ENCODE results near the gene PSD2. TPM values are rescaled to one million over a fixed set of nuclear protein-coding genes. Genes with fewer than 3 reads are reported as not detected.
A peak's percentile ranks its signal among the peaks of the same experiment; 100 is the strongest.

Gene PSD2
- total RNA-seq, 1 experiment from 2014 or later: not detected

GRCh38 chr5:139747583-139748504 is 47.8 kb upstream of the PSD2 start:
- Histone ChIP-seq H3K27ac (ENCODE audit: low read length) (no peak overlapping the region), H3K4me3 (ENCODE audit: low read length) (peak overlapping the region; percentile 65), H4K20me1 (ENCODE audit: low read length) (no peaks in the 10 kb centered on the region), H3K36me3 (ENCODE audit: low read depth, low read length) (no peaks in the 10 kb centered on the region), H3F3A (ENCODE audit: low read length, unreplicated experiment) (no peaks in the 10 kb centered on the region), H3K4me1 (ENCODE audit: insufficient read depth, low read length) (peaks cover 27% of the 10 kb centered on the region), H3K9me2 (replicated peaks; ENCODE audit: low read length) (no peaks in the 10 kb centered on the region), H3K27me3 (ENCODE audit: low read length) (peaks cover 34% of the 10 kb centered on the region), H2AFZ (ENCODE audit: low read length) (peak overlapping the region; percentile 85), H3K79me2 (ENCODE audit: low read length) (no peaks in the 10 kb centered on the region), H3K9ac (ENCODE audit: low read length) (no peak overlapping the region), H3K4me2 (ENCODE audit: low read length) (peak overlapping the region; percentile 81), H3K9me3 (ENCODE audit: low read length) (no peaks in the 10 kb centered on the region)
- TF ChIP-seq CTCF (conservative IDR thresholded peaks at IDR 0.05; ENCODE audit: low read depth, low read length) (no peak), EZH2 (IDR thresholded peaks at IDR 0.05; ENCODE audit: low read length, unreplicated experiment) (peak; percentile 93), EZH2phosphoT487 (IDR thresholded peaks at IDR 0.05; ENCODE audit: borderline replicate concordance, low read length) (peak; percentile 61; the same call in 1 of the 2 replicates)
- ChIA-PET POLR2A (ENCODE audit: unreplicated experiment) (no interaction called here), CTCF (no interaction called here)
- intact Hi-C loops (cut with micrococcal nuclease): no loop called here
- BruUV-seq (replicated peaks): no TSS peak
- no peak for ATAC-seq
- DNase-seq: no peak

GRCh38 chr5:139748505-139748826 is 47.1 kb upstream of the PSD2 start:
- Histone ChIP-seq H3K27me3 (ENCODE audit: low read length) (peaks cover 34% of the 10 kb centered on the region), H3K9ac (ENCODE audit: low read length) (no peak overlapping the region), H4K20me1 (ENCODE audit: low read length) (no peaks in the 10 kb centered on the region), H3K4me3 (ENCODE audit: low read length) (no peak overlapping the region), H2AFZ (ENCODE audit: low read length) (no peak overlapping the region), H3K4me2 (ENCODE audit: low read length) (no peak overlapping the region), H3K36me3 (ENCODE audit: low read depth, low read length) (no peaks in the 10 kb centered on the region), H3F3A (ENCODE audit: low read length, unreplicated experiment) (no peaks in the 10 kb centered on the region), H3K9me2 (replicated peaks; ENCODE audit: low read length) (no peaks in the 10 kb centered on the region), H3K79me2 (ENCODE audit: low read length) (no peaks in the 10 kb centered on the region), H3K9me3 (ENCODE audit: low read length) (no peaks in the 10 kb centered on the region), H3K27ac (ENCODE audit: low read length) (no peak overlapping the region), H3K4me1 (ENCODE audit: insufficient read depth, low read length) (peaks cover 27% of the 10 kb centered on the region)
- CTCF ChIA-PET: no interaction called here
- POLR2A ChIA-PET (ENCODE audit: unreplicated experiment): no interaction called here
- BruUV-seq (replicated peaks): no TSS peak
- intact Hi-C loops (cut with micrococcal nuclease): no loop called here
- DNase-seq: no peak
- ATAC-seq: no peak
- TF ChIP-seq EZH2phosphoT487 (IDR thresholded peaks at IDR 0.05; ENCODE audit: borderline replicate concordance, low read length) (no peak), EZH2 (IDR thresholded peaks at IDR 0.05; ENCODE audit: low read length, unreplicated experiment) (no peak), CTCF (conservative IDR thresholded peaks at IDR 0.05; ENCODE audit: low read depth, low read length) (no peak)

GRCh38 chr5:139749242-139749641 is 46.4 kb upstream of the PSD2 start:
- Histone ChIP-seq H3K4me1 (ENCODE audit: insufficient read depth, low read length) (peaks cover 27% of the 10 kb centered on the region), H3K4me2 (ENCODE audit: low read length) (no peak overlapping the region), H3K79me2 (ENCODE audit: low read length) (no peaks in the 10 kb centered on the region), H3K9ac (ENCODE audit: low read length) (no peak overlapping the region), H4K20me1 (ENCODE audit: low read length) (no peaks in the 10 kb centered on the region), H3K27ac (ENCODE audit: low read length) (no peak overlapping the region), H3K9me2 (replicated peaks; ENCODE audit: low read length) (no peaks in the 10 kb centered on the region), H2AFZ (ENCODE audit: low read length) (no peak overlapping the region), H3K36me3 (ENCODE audit: low read depth, low read length) (no peaks in the 10 kb centered on the region), H3K27me3 (ENCODE audit: low read length) (peaks cover 34% of the 10 kb centered on the region), H3K4me3 (ENCODE audit: low read length) (no peak overlapping the region), H3F3A (ENCODE audit: low read length, unreplicated experiment) (no peaks in the 10 kb centered on the region), H3K9me3 (ENCODE audit: low read length) (no peaks in the 10 kb centered on the region)
- no TSS peak for BruUV-seq (replicated peaks)
- ATAC-seq (no peak), DNase-seq (no peak)
- ChIA-PET CTCF (no interaction called here), POLR2A (ENCODE audit: unreplicated experiment) (no interaction called here)
- intact Hi-C loops (cut with micrococcal nuclease): no loop called here
- TF ChIP-seq CTCF (conservative IDR thresholded peaks at IDR 0.05; ENCODE audit: low read depth, low read length) (no peak), EZH2phosphoT487 (IDR thresholded peaks at IDR 0.05; ENCODE audit: borderline replicate concordance, low read length) (no peak), EZH2 (IDR thresholded peaks at IDR 0.05; ENCODE audit: low read length, unreplicated experiment) (no peak)
